Endothelial cell of coronary artery (primary cell): ENCODE data around the gene CDK13. TPM values are rescaled to one million over a fixed set of nuclear protein-coding genes. Genes with fewer than 3 reads are reported as not detected.

Experiments
- total RNA-seq: library from RNA; depleted of rRNA; stranded (reverse); fragments of >200 nt; gene quantifications from 2 replicates; pipeline ENCODE4 v1.2.3, GENCODE V29; 2014

Gene CDK13
- total RNA-seq, result 37.2 and 55.6 TPM in 2 replicates

DNA sequence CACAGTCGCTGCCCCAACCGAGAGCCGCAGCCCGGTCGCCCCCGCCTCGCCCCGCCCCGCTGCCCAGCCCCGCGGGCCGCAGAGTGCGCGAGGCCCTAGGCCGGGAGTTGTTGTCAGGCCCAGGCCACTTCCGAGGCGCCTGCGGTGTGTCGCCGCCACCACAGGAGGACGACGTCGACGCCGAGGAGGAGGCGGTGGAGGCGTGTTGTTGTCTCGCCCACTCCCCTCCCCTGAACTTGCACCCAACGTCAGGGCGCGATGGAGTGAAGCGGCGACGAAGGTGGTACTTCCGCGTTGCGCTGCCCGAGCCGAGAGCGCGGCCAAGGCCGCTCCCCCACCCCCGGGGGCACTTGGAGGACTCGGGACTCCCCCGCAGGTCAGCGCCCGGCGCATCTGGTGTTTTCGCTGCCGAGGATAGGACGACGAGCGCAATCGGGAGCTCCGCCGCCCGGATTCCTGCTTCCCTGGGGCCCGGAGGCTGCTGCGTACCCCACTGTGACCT is at the start of gene CDK13:
Gene CDK13, plus strand, starts transcription at position 286 of the 502 bp plus-strand sequence. CDS start 386 bp downstream, outside the sequence.

DNA sequence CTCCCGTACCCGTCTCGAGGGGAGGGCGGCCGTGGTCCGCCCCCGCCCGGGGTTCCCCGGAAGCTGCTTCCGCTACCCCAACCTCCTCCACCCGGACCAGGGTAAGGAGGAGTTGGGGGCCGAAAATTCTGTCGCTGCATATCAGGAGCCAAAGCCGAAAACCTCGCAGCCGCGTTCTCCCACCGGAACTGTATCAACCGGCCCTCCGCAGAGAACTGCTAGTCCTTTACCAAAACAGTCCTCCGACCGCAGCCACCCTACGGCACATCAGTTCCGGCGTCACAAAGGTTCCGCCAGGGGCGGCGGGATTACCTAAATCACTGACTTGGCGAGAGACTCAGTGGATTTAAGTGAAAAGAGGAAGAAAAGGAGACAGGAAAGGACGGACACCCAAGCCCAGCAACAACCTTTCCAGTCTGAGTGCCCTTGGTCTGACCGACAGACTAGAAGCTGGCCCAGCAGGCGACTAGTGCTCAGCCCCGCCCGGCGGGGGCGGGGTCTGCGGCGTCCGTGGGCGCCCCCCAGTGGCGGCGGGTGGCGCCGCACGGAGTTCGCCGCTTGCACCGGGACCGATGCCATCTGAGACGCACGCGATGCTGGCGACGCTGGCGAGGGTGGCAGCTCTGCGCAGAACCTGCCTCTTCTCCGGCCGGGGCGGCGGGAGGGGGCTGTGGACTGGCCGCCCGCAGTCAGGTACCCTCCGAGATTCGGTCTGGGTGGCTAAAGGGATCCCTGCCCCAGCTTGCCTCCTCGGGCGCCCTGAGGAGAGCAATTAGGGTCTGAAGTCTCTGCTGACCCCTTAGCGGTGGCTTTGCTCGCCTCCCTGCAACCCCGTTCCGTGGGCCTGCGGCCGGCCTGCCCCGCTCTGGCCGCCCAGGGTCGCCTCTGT is 184.6 kb downstream of the CDK13 start, which contains the start of the genes MPLKIP and SUGCT:
Gene MPLKIP, minus strand, starts transcription at position 195 of the 889 bp plus-strand sequence. Its CDS starts 55 bp downstream, at position 140.
Gene SUGCT, plus strand, starts transcription at position 578 of the 889 bp plus-strand sequence.

Other genes with a start within 250 kb of the CDK13 start
- 19.3 and 20.3 TPM in 2 replicates for gene MPLKIP, start 184.4 kb downstream of the CDK13 start, total RNA-seq
- 3.1 and 3.4 TPM in 2 replicates for gene SUGCT, start 184.7 kb downstream of the CDK13 start, total RNA-seq